ENCODE data around the gene TRIM47. TPM values are rescaled to one million over a fixed set of nuclear protein-coding genes. Genes with fewer than 3 reads are reported as not detected.

Gene TRIM47
- total and polyA plus RNA-seq, 2 of the 13 experiments (the other 11 are each of a cell fraction or from before 2014, with no cell fraction given) = 33.5 to 82.0 TPM

DNA sequence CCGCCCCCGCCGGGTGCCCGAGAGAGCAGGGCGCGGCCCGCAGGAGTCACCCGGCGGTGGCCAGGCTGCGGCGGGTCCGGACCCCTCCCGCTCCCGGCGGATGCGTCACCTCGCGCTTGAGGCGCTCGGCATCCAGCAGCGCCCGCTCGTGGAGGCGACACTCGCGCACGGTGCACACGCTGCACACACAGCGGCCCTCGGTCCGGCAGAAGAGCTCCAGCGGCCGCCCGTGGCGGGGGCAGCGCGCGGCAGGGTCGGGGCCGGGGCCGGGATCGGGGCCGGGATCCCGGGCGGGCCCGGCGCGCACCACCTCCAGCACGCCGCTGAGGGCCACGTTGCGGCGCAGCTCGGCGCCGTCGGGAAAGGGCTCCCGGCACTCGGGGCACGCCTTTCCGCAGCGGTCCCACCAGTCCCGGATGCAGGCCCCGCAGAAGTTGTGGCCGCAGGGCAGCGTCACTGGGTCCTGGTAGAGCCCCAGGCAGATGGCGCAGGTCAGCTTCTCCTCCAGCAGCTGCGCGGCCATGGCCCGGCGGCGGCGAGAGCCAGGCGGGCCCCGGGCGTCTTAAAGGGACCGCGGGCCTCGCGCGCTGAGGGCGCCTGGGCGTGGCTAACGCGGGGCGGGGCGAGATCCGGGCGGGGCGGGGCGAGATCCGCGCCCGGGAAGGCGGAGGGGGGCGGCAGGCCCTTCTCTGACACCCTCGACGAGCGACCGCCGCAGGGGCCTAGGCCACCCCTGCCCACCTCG is 18.2 kb upstream of the TRIM47 start, which contains the start of gene TRIM65 (continued):
- no peak; the same call in 1 of the 2 replicates for TF ChIP-seq ZBTB20 (CRISPR knock-in tag; IDR thresholded peaks at IDR 0.05; ENCODE audit: borderline replicate concordance, low read depth)
- TF ChIP-seq ZHX2 (IDR thresholded peaks at IDR 0.05; ENCODE audit: low read depth) = peak; percentile 11; the same call in 1 of the 2 replicates
- TF ChIP-seq ZHX2 (CRISPR knock-in tag; IDR thresholded peaks at IDR 0.05; ENCODE audit: borderline replicate concordance) = peak; percentile 79; the same call in 1 of the 2 replicates
- peak; percentile 29; the same call in 1 of the 2 replicates for TF ChIP-seq ZNF678 (CRISPR knock-in tag; IDR thresholded peaks at IDR 0.05)
- TF ChIP-seq SATB2 (CRISPR knock-in tag; IDR thresholded peaks at IDR 0.05) = no peak; the same call in 1 of the 2 replicates
- peak; percentile 92 for TF ChIP-seq ZNF446 (CRISPR knock-in tag; IDR thresholded peaks at IDR 0.05)
- no peak for TF ChIP-seq ZNF546 (CRISPR knock-in tag; conservative IDR thresholded peaks at IDR 0.05)
- no peak for TF ChIP-seq ZKSCAN1 (IDR thresholded peaks at IDR 0.05; ENCODE audit: low read length)
- TF ChIP-seq HOXA7 (CRISPR knock-in tag; IDR thresholded peaks at IDR 0.05) = no peak
- TF ChIP-seq ZBTB10 (CRISPR knock-in tag; IDR thresholded peaks at IDR 0.05; ENCODE audit: borderline replicate concordance) = peak; percentile 25; the same call in 1 of the 2 replicates
- TF ChIP-seq RFXAP (CRISPR knock-in tag; IDR thresholded peaks at IDR 0.05; ENCODE audit: borderline replicate concordance) = no peak
- TF ChIP-seq KDM6A (CRISPR knock-in tag; IDR thresholded peaks at IDR 0.05; ENCODE audit: low read depth) = no peak
- no peak for TF ChIP-seq BCLAF1 (IDR thresholded peaks at IDR 0.05)
- no peak for TF ChIP-seq SRF (IDR thresholded peaks at IDR 0.05; ENCODE audit: low read depth, low read length)
- no peak for TF ChIP-seq FIP1L1 (IDR thresholded peaks at IDR 0.05; ENCODE audit: borderline replicate concordance, insufficient read depth, low read depth, low read length)
- TF ChIP-seq ARID3A (IDR thresholded peaks at IDR 0.05; ENCODE audit: low read depth, low read length) = no peak

Measured in HepG2 (cell line).